BLaER1 treated with 17β-estradiol and CSF1 and Interleukin-3, amounts not matched to agents 10 nM and 100 nM (cell line): ENCODE results near the gene IKBKG.

Experiments
- H3K27ac ChIP-seq, 11 experiments: shearing (Covaris generic); formaldehyde crosslinking; 2 replicates each; pipeline ENCODE4 v1.8.1; 2022
- H3K27me3 ChIP-seq, 11 experiments: shearing (Covaris generic); formaldehyde crosslinking; 2 replicates each; pipeline ENCODE4 v1.8.1; 2022
- H3K36me3 ChIP-seq, 11 experiments: shearing (Covaris generic); formaldehyde crosslinking; 2 replicates each; pipeline ENCODE4 v1.8.1; 2022
- H3K4me1 ChIP-seq, 10 experiments: shearing (Covaris generic); formaldehyde crosslinking; 2 replicates each; pipeline ENCODE4 v1.8.1; 2022
- H3K4me2 ChIP-seq, 11 experiments: shearing (Covaris generic); formaldehyde crosslinking; 2 replicates each; pipeline ENCODE4 v1.8.1; 2022
- H3K4me3 ChIP-seq, 10 experiments: shearing (Covaris generic); formaldehyde crosslinking; 2 replicates each; pipeline ENCODE4 v1.8.1; 2022
- H3K9ac ChIP-seq, 11 experiments: shearing (Covaris generic); formaldehyde crosslinking; 2 replicates each; pipeline ENCODE4 v1.8.1; 2022
- H3K9me3 ChIP-seq, 11 experiments: shearing (Covaris generic); formaldehyde crosslinking; replicated peaks in 1 of 11; 2 replicates each; pipeline ENCODE4 v1.8.1; 2022
- H4K20me1 ChIP-seq, 11 experiments: shearing (Covaris generic); formaldehyde crosslinking; 2 replicates each; pipeline ENCODE4 v1.8.1; 2022
- Cebpa-rat ChIP-seq, 11 experiments: shearing (Covaris generic); IDR thresholded peaks; 2 replicates each; pipeline ENCODE4 v1.8.1; 2022

Gene IKBKG

GRCh38 chrX:154595559-154596249 lies 48.3 kb downstream of the IKBKG start:
- Histone ChIP-seq H3K36me3 (no peaks in the 10 kb centered on the region), H3K4me2 (peak overlapping the region in 3 of 11 experiments; percentile 0 to 32 (median 8); a peak in 3 of 22 replicates), H3K27ac (no peak overlapping the region), H4K20me1 (no peaks in the 10 kb centered on the region), H3K4me1 (peaks cover 8 to 24% (median 10%) of the 10 kb centered on the region in 10 experiments; a peak in 16 of 20 replicates), H3K9me3 (peaks cover 22 to 67% (median 40%) of the 10 kb centered on the region in 11 experiments), H3K4me3 (no peak overlapping the region), H3K27me3 (peaks cover 60 to 95% (median 90%) of the 10 kb centered on the region in 11 experiments), H3K9ac (no peak overlapping the region)
- TF ChIP-seq Cebpa-rat (IDR thresholded peaks at IDR 0.05) = no peak

- Histone ChIP-seq H3K4me1 (peaks cover 8 to 30% (median 10%) of the 10 kb centered on the region in 10 experiments; a peak in 16 of 20 replicates), H3K36me3 (no peaks in the 10 kb centered on the region), H3K27ac (no peak overlapping the region), H3K9ac (no peak overlapping the region), H4K20me1 (no peaks in the 10 kb centered on the region), H3K27me3 (peaks cover 63 to 100% (median 97%) of the 10 kb centered on the region in 11 experiments), H3K4me2 (peak overlapping the region in 3 of 11 experiments; percentile 0 to 32 (median 8); a peak in 4 of 22 replicates), H3K4me3 (no peak overlapping the region), H3K9me3 (peaks cover 19 to 65% (median 37%) of the 10 kb centered on the region in 11 experiments)
- no peak for TF ChIP-seq Cebpa-rat (IDR thresholded peaks at IDR 0.05)
Measured at GRCh38 chrX:154596290-154596929, 49.0 kb downstream of the IKBKG start.

- Histone ChIP-seq H3K4me1 (peaks cover 8 to 30% (median 10%) of the 10 kb centered on the region in 10 experiments; a peak in 16 of 20 replicates), H3K4me2 (no peak overlapping the region), H4K20me1 (no peaks in the 10 kb centered on the region; a peak in 1 of 22 replicates), H3K27me3 (peaks cover 63 to 100% (median 97%) of the 10 kb centered on the region in 11 experiments), H3K4me3 (no peak overlapping the region), H3K36me3 (no peaks in the 10 kb centered on the region), H3K9me3 (peaks cover 12 to 57% (median 29%) of the 10 kb centered on the region in 11 experiments), H3K27ac (no peak overlapping the region), H3K9ac (no peak overlapping the region)
- no peak for TF ChIP-seq Cebpa-rat (IDR thresholded peaks at IDR 0.05)
Measured at GRCh38 chrX:154597221-154597620, 49.8 kb downstream of the IKBKG start.

- Histone ChIP-seq H4K20me1 (peaks cover 0 to 3% (median 0%) of the 10 kb centered on the region in 11 experiments; a peak in 2 of 22 replicates), H3K9ac (no peak overlapping the region), H3K4me3 (no peak overlapping the region), H3K27me3 (peaks cover 70 to 100% (median 97%) of the 10 kb centered on the region in 11 experiments), H3K9me3 (peaks cover 9 to 43% (median 14%) of the 10 kb centered on the region in 11 experiments; a peak in 20 of 22 replicates), H3K36me3 (no peaks in the 10 kb centered on the region), H3K27ac (no peak overlapping the region), H3K4me2 (no peak overlapping the region), H3K4me1 (peaks cover 9 to 36% (median 16%) of the 10 kb centered on the region in 10 experiments; a peak in 18 of 20 replicates)
- no peak for TF ChIP-seq Cebpa-rat (IDR thresholded peaks at IDR 0.05)
Measured at GRCh38 chrX:154598656-154599055, 51.2 kb downstream of the IKBKG start.

GRCh38 chrX:154599531-154599930 lies 52.1 kb downstream of the IKBKG start:
- Histone ChIP-seq H3K4me1 (peaks cover 9 to 44% (median 24%) of the 10 kb centered on the region in 10 experiments; a peak in 18 of 20 replicates), H3K27ac (no peak overlapping the region), H3K4me3 (no peak overlapping the region), H3K9me3 (peaks cover 9 to 36% (median 14%) of the 10 kb centered on the region in 11 experiments; a peak in 20 of 22 replicates), H3K9ac (no peak overlapping the region), H3K27me3 (peaks cover 70 to 100% (median 97%) of the 10 kb centered on the region in 11 experiments), H4K20me1 (peaks cover 0 to 4% (median 0%) of the 10 kb centered on the region in 11 experiments; a peak in 2 of 22 replicates), H3K36me3 (no peaks in the 10 kb centered on the region), H3K4me2 (peak overlapping the region in 9 of 11 experiments; percentile 15 to 73 (median 37); a peak in 14 of 22 replicates)
- TF ChIP-seq Cebpa-rat (IDR thresholded peaks at IDR 0.05) = no peak

- Histone ChIP-seq H3K4me3 (no peak overlapping the region), H4K20me1 (peaks cover 0 to 4% (median 0%) of the 10 kb centered on the region in 11 experiments; a peak in 3 of 22 replicates), H3K4me1 (peaks cover 9 to 47% (median 26%) of the 10 kb centered on the region in 10 experiments; a peak in 18 of 20 replicates), H3K4me2 (peak overlapping the region in 5 of 11 experiments; percentile 35 to 73 (median 48); a peak in 6 of 22 replicates), H3K36me3 (no peaks in the 10 kb centered on the region), H3K27me3 (peaks cover 68 to 100% (median 97%) of the 10 kb centered on the region in 11 experiments), H3K9me3 (peaks cover 11 to 34% (median 14%) of the 10 kb centered on the region in 11 experiments; a peak in 20 of 22 replicates), H3K9ac (no peak overlapping the region), H3K27ac (no peak overlapping the region)
- TF ChIP-seq Cebpa-rat (IDR thresholded peaks at IDR 0.05) = no peak
Measured at GRCh38 chrX:154600759-154601374, 53.4 kb downstream of the IKBKG start.

- H3K4me2 ChIP-seq = no peak overlapping the region
- TF ChIP-seq Cebpa-rat (IDR thresholded peaks at IDR 0.05) = no peak
- peaks cover 0 to 4% (median 0%) of the 10 kb centered on the region in 11 experiments; a peak in 3 of 22 replicates for H4K20me1 ChIP-seq
- no peak overlapping the region for H3K4me3 ChIP-seq
- H3K9me3 ChIP-seq = peaks cover 5 to 27% (median 8%) of the 10 kb centered on the region in 11 experiments; a peak in 20 of 22 replicates
- no peak overlapping the region for H3K9ac ChIP-seq
- no peaks in the 10 kb centered on the region for H3K36me3 ChIP-seq
- H3K4me1 ChIP-seq = peaks cover 9 to 47% (median 25%) of the 10 kb centered on the region in 10 experiments; a peak in 18 of 20 replicates
- peaks cover 73 to 100% (median 97%) of the 10 kb centered on the region in 11 experiments for H3K27me3 ChIP-seq
- H3K27ac ChIP-seq = no peak overlapping the region
Measured at GRCh38 chrX:154602226-154602625, 54.8 kb downstream of the IKBKG start.

- H3K9me3 ChIP-seq = peaks cover 0 to 24% (median 1%) of the 10 kb centered on the region in 11 experiments; a peak in 8 of 22 replicates
- peaks cover 77 to 100% (median 96%) of the 10 kb centered on the region in 11 experiments for H3K27me3 ChIP-seq
- peak overlapping the region in 8 of 11 experiments; percentile 20 to 74 (median 56); a peak in 13 of 22 replicates for H3K4me2 ChIP-seq
- H3K4me3 ChIP-seq = no peak overlapping the region
- peaks cover 0 to 4% (median 0%) of the 10 kb centered on the region in 11 experiments; a peak in 3 of 22 replicates for H4K20me1 ChIP-seq
- peak overlapping the region in 6 of 11 experiments; percentile 48 to 67 (median 55); a peak in 10 of 22 replicates for H3K27ac ChIP-seq
- no peak for TF ChIP-seq Cebpa-rat (IDR thresholded peaks at IDR 0.05)
- H3K4me1 ChIP-seq = peaks cover 9 to 47% (median 25%) of the 10 kb centered on the region in 10 experiments; a peak in 18 of 20 replicates
- H3K36me3 ChIP-seq = no peaks in the 10 kb centered on the region
- no peak overlapping the region; a peak in 1 of 22 replicates for H3K9ac ChIP-seq
Measured at GRCh38 chrX:154602766-154603437, 55.5 kb downstream of the IKBKG start.
